ENCODE measurements around the gene EMILIN1. TPM values are rescaled to one million over a fixed set of nuclear protein-coding genes. Genes with fewer than 3 reads are reported as not detected.

The EMILIN1 gene
- total and polyA plus RNA-seq, 2 of the 4 experiments (the other 2 are of a cell fraction), result 26.5 to 95.6 TPM

DNA sequence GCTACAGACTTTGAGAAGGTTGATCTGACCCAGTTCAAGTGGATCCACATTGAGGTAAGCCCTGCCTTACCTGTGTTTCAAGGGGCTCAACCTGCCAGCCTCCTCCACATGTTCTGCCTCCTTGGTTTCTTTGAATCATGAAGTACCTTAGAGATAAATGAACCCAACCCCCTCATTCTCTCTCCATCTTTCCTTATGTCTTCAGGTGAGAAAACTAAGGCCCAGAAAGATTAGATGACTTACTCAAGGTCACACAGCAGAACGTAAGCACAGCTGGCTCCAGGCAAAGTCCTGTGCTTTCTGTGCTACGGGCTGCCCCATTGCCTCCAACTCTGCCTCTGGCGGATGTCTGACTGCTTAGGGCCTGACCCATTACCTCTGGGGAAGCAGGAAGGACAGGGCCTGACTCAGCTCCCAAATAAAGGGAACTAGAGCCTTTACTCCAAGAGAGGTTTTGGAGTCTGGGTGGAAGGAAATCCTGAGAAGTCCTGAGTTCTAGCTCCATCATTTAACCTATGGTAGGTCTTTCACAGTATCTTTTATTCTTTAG lies 18.4 kb downstream of the EMILIN1 start:
- Histone ChIP-seq H4K91ac (ENCODE audit: insufficient read depth, low read depth, low read length) (no peak overlapping the region), H2AK5ac (ENCODE audit: low read depth, low read length) (peak overlapping the region; percentile 20; the same call in 1 of the 2 replicates), H2BK20ac (ENCODE audit: low read depth, low read length) (no peak overlapping the region), H2AFZ (replicated peaks; ENCODE audit: low read length, poor library complexity) (peak overlapping the region; percentile 98), H2BK15ac (ENCODE audit: low read depth, low read length) (no peak overlapping the region), H3K36me3 (ENCODE audit: control insufficient read depth, insufficient read depth, low read length) (no peaks in the 10 kb centered on the region), H3K27me3 (ENCODE audit: control insufficient read depth, insufficient read depth, low read length) (peaks cover 6% of the 10 kb centered on the region), H3K23ac (ENCODE audit: low read depth, low read length) (no peak overlapping the region), H3K4me3 (ENCODE audit: insufficient read depth, low read depth, low read length) (no peak overlapping the region), H3K4me2 (ENCODE audit: low read depth, low read length) (no peak overlapping the region), H3K27ac (ENCODE audit: insufficient read depth, low read length) (no peak overlapping the region), H4K20me1 (ENCODE audit: insufficient read depth, low read length) (no peaks in the 10 kb centered on the region; the same call in 1 of the 2 replicates), H2AK9ac (replicated peaks; ENCODE audit: low read depth, low read length, poor library complexity) (peak overlapping the region; percentile 63), H3K56ac (ENCODE audit: extremely low read depth, insufficient read depth, low read length) (no peak overlapping the region), H3K4me1 (ENCODE audit: control insufficient read depth, insufficient read depth, low read length) (0 out of 2 replicates have a peak, but pooled peaks cover 3% of the 10 kb centered on the region), H3K9me1 (ENCODE audit: insufficient read depth, low read length) (peaks cover 7% of the 10 kb centered on the region; the same call in 1 of the 2 replicates), H3K79me1 (ENCODE audit: low read depth in 1 of 2, low read length in 2 of 2) (no peaks in the 10 kb centered on the region), H3K4ac (ENCODE audit: low read depth, low read length) (no peak overlapping the region), H3K18ac (ENCODE audit: low read depth, low read length) (no peak overlapping the region), H3K9me3 (ENCODE audit: control insufficient read depth, insufficient read depth, low read length) (no peaks in the 10 kb centered on the region), H4K8ac (ENCODE audit: low read depth in 2 of 2, low read length in 2 of 2) (no peak overlapping the region), H3K9ac (ENCODE audit: low read depth, low read length) (no peak overlapping the region), H4K5ac (ENCODE audit: low read depth, low read length) (no peak overlapping the region), H2BK5ac (ENCODE audit: low read depth, low read length, poor library complexity, severe bottlenecking) (no peak overlapping the region), H2BK120ac (ENCODE audit: low read depth, low read length) (no peak overlapping the region), H3K14ac (replicated peaks; ENCODE audit: low read depth, low read length) (no peak overlapping the region)
- DNase-seq (no peak), ATAC-seq (ENCODE audit: low read depth) (no peak)
- ChIA-PET CTCF (interaction anchor here (2.2 kb wide), 1 partner anchor 95 kb away, joined by 7 read pairs; no protein-coding TSS in a partner anchor), POLR2A (ENCODE audit: unreplicated experiment) (no interaction called here)
- intact Hi-C loops (cut with micrococcal nuclease), result no loop called here
- dilution Hi-C loops (cut with HindIII; ENCODE audit: low sequenced_read_pairs, unreplicated experiment), result no loop called here
- no TSS peak for BruUV-seq (replicated peaks)
- no peak for TF ChIP-seq CEBPB (IDR thresholded peaks at IDR 0.05; ENCODE audit: low read depth, low read length)
- in situ Hi-C loops (cut with MboI; ENCODE audit: low sequenced_read_pairs), result loop anchor here (5.0 kb wide), 1 partner anchor 185 kb away; the partner anchor contains the start of gene TRIM54
- WGBS, 2 experiments (ENCODE audit: extremely low coverage in 2 of 2, insufficient read length in 1 of 2), result no CpG with 5 or more reads among the region's 3 CpGs

Data from IMR-90 (cell line).